PC-9 (cell line): ENCODE measurements around the gene RABGGTA. TPM values are rescaled to one million over a fixed set of nuclear protein-coding genes. Genes with fewer than 3 reads are reported as not detected.

Source experiments
- BruUV-seq: library from RNA; stranded (reverse); fragments of 400-500 nt; replicated peaks from 2 replicates; lab custom pipeline; 2021; lab: Mats Ljungman, UMichigan
- CTCF ChIA-PET: fragments of 300-600 bp; sonication (Branson Sonifier 250); formaldehyde crosslinking; loops from one replicate; lab custom pipeline; 2022; ENCODE audit warnings: antibody characterized with exemption; lab: Charles Lee
- POLR2A ChIA-PET: fragments of 300-600 bp; sonication (Branson Sonifier 250); formaldehyde crosslinking; loops from one replicate; lab custom pipeline; 2022; ENCODE audit warnings: antibody characterized with exemption; ENCODE audit not compliant: unreplicated experiment; lab: Charles Lee
- DNase-seq, 2 experiments: peaks; one replicate each; pipeline versions ENCODE4 v3.0.0 to v3.0.0-alpha.2; 2015 to 2022; ENCODE audit warnings: mixed read lengths in 1 of 2
- H2AFZ ChIP-seq: fragments of 200-600 bp; sonication (generic); 2 replicates; pipeline ENCODE4 v1.8.1; 2017; ENCODE audit warnings: antibody characterized with exemption
- H3F3A ChIP-seq: fragments of 200-600 bp; sonication (generic); 2 replicates; pipeline ENCODE4 v1.8.1; 2017; ENCODE audit warnings: antibody characterized with exemption, mild to moderate bottlenecking, low read depth; ENCODE audit not compliant: insufficient read depth
- H3K27ac ChIP-seq: fragments of 200-600 bp; sonication (generic); 2 replicates; pipeline ENCODE4 v1.6.1; 2016; ENCODE audit warnings: mixed run types
- H3K27me3 ChIP-seq: fragments of 200-600 bp; sonication (generic); 2 replicates; pipeline ENCODE4 v1.6.1; 2016; ENCODE audit warnings: low read depth, mixed run types; ENCODE audit not compliant: insufficient read depth
- H3K36me3 ChIP-seq: fragments of 200-600 bp; sonication (generic); 2 replicates; pipeline ENCODE4 v1.6.1; 2016; ENCODE audit warnings: low read depth, mixed run types
- H3K4me1 ChIP-seq: fragments of 200-600 bp; sonication (generic); replicated peaks from 2 replicates; pipeline ENCODE4 v1.6.1; 2016; ENCODE audit warnings: mixed run types; ENCODE audit not compliant: insufficient read depth
- H3K4me2 ChIP-seq: fragments of 200-600 bp; sonication (generic); 2 replicates; pipeline ENCODE4 v1.6.1; 2017; ENCODE audit warnings: mixed run types
- H3K4me3 ChIP-seq: fragments of 200-600 bp; sonication (generic); 2 replicates; pipeline ENCODE4 v1.6.1; 2016; ENCODE audit warnings: mixed run types
- H3K79me2 ChIP-seq: fragments of 200-600 bp; sonication (generic); 2 replicates; pipeline ENCODE4 v1.6.1; 2017; ENCODE audit warnings: low read depth, mixed run types
- H3K9me2 ChIP-seq: fragments of 200-600 bp; sonication (generic); 2 replicates; pipeline ENCODE4 v1.8.1; 2017; ENCODE audit warnings: mild to moderate bottlenecking; ENCODE audit not compliant: insufficient read depth
- H3K9me3 ChIP-seq: fragments of 200-600 bp; sonication (generic); 2 replicates; pipeline ENCODE4 v1.8.1; 2016; ENCODE audit warnings: low read depth; ENCODE audit not compliant: insufficient read depth
- H4K20me1 ChIP-seq: fragments of 200-600 bp; sonication (generic); 2 replicates; pipeline ENCODE4 v1.8.1; 2017; ENCODE audit not compliant: insufficient read depth
- CTCF ChIP-seq: fragments of 200-600 bp; sonication (generic); conservative IDR thresholded peaks from 2 replicates; pipeline ENCODE4 v1.6.1; 2017; ENCODE audit warnings: mixed run types, antibody characterized with exemption, mild to moderate bottlenecking, moderate library complexity
- EZH2 ChIP-seq: fragments of 200-600 bp; sonication (generic); IDR thresholded peaks from 2 replicates; pipeline ENCODE4 v1.8.0; 2017; ENCODE audit warnings: antibody characterized with exemption, low read depth
- intact Hi-C: fragments of 100-400 bp; cut with micrococcal nuclease; formaldehyde crosslinking; loops from one replicate; pipeline ENCODE4 v1.10.0; 2022; ENCODE audit not compliant: unreplicated experiment
- total RNA-seq: library from RNA; stranded (reverse); gene quantifications from 2 replicates; pipeline ENCODE4 v1.2.3, GENCODE V29; 2021

The RABGGTA gene
- total RNA-seq, 1 experiment from 2014 or later = 25.2 TPM

GRCh38 chr14:24268225-24268624 is 3.2 kb downstream of the RABGGTA start:
- H3K9me2 ChIP-seq = no peaks in the 10 kb centered on the region
- TF ChIP-seq CTCF (no peak), EZH2 (no peak)
- no peak for DNase-seq
- no peaks in the 10 kb centered on the region for H4K20me1 ChIP-seq
- no peaks in the 10 kb centered on the region for H3K79me2 ChIP-seq
- intact Hi-C loops = no loop called here
- 0 out of 2 replicates have a peak, but pooled peaks cover 5% of the 10 kb centered on the region for H3F3A ChIP-seq
- no peak overlapping the region for H3K4me3 ChIP-seq
- H3K4me2 ChIP-seq = no peak overlapping the region
- H2AFZ ChIP-seq = no peak overlapping the region
- H3K36me3 ChIP-seq = no peaks in the 10 kb centered on the region
- POLR2A ChIA-PET = no interaction called here
- H3K27me3 ChIP-seq = no peaks in the 10 kb centered on the region
- H3K4me1 ChIP-seq = peaks cover 8% of the 10 kb centered on the region
- no peak overlapping the region for H3K27ac ChIP-seq
- CTCF ChIA-PET = no interaction called here
- H3K9me3 ChIP-seq = no peaks in the 10 kb centered on the region
- BruUV-seq = no TSS peak

- DNase-seq = no peak
- TF ChIP-seq CTCF = no peak
- no peak for TF ChIP-seq EZH2
- Histone ChIP-seq H3K4me1 (peaks cover 8% of the 10 kb centered on the region), H3K27me3 (no peaks in the 10 kb centered on the region), H3K9me3 (no peaks in the 10 kb centered on the region), H3K27ac (no peak overlapping the region), H3K79me2 (no peaks in the 10 kb centered on the region), H4K20me1 (no peaks in the 10 kb centered on the region), H3K4me3 (no peak overlapping the region), H3K4me2 (no peak overlapping the region), H3K9me2 (no peaks in the 10 kb centered on the region), H3K36me3 (no peaks in the 10 kb centered on the region), H3F3A (0 out of 2 replicates have a peak, but pooled peaks cover 4% of the 10 kb centered on the region), H2AFZ (no peak overlapping the region)
- BruUV-seq = no TSS peak
- ChIA-PET CTCF (no interaction called here), POLR2A (no interaction called here)
- intact Hi-C loops = no loop called here
Measured at GRCh38 chr14:24267516-24267915, 3.9 kb downstream of the RABGGTA start.

- no peak for DNase-seq
- Histone ChIP-seq H3K27me3 (no peaks in the 10 kb centered on the region), H3K4me3 (no peak overlapping the region), H3K27ac (no peak overlapping the region), H4K20me1 (no peaks in the 10 kb centered on the region), H3K4me1 (peaks cover under 1% of the 10 kb centered on the region; the same call in 1 of the 2 replicates), H3K79me2 (no peaks in the 10 kb centered on the region), H3K4me2 (no peak overlapping the region), H3K9me3 (no peaks in the 10 kb centered on the region), H2AFZ (no peak overlapping the region), H3K36me3 (no peaks in the 10 kb centered on the region), H3F3A (no peaks in the 10 kb centered on the region), H3K9me2 (no peaks in the 10 kb centered on the region)
- TF ChIP-seq EZH2 (no peak), CTCF (no peak)
- BruUV-seq = no TSS peak
- POLR2A ChIA-PET = no interaction called here
- CTCF ChIA-PET = no interaction called here
- intact Hi-C loops = no loop called here
Measured at GRCh38 chr14:24266344-24267244, 4.8 kb downstream of the RABGGTA start.
